ENCODE measurements around the gene GLRB.
"Not testable (repeated sequence)": the region's sequence is repeated elsewhere in the genome, so short reads cannot be mapped to it uniquely, and the experiment has no call there.

- TF ChIP-seq CTCF, POLR2A (IDR thresholded peaks at IDR 0.05): not testable (repeated sequence)
These were observed 17.1 kb upstream of the GLRB start for GRCh38 chr4:157058899-157059298.
